Activated CD8-positive, alpha-beta memory T cell treated with anti-CD3 and anti-CD28 coated beads for 1 hour (primary cell): Measurements from ENCODE around the gene NME5.
"Not testable (repeated sequence)": the region's sequence is repeated elsewhere in the genome, so short reads cannot be mapped to it uniquely, and the experiment has no call there.

Experiments used
- DNase-seq, 2 donors: peaks; one replicate each; pipeline ENCODE4 v3.0.0-alpha.2; 2020; ENCODE audit warnings: low read depth in 1 of 2; ENCODE audit errors: extremely low read depth in 1 of 2

The NME5 gene

DNA sequence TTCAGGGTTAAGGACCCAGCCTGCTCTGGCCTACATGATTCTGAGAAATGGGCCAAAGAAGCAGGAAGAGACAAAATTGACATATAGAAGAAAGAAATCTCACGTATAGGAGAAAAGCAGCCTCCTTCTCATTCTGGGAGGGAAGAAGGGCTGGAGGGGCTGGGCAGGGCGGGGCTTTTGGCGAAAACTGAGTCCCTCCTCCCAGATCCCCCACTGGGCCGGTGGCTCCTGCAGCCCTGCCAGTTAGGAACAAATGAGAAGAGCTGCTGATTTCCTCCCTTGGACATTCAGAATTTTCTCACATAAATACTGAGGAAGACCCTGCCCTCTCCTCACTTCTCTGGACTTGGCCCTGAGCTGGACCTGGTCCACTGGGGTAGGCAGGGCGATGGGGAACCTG, 55.5 kb downstream of the NME5 start, which contains the start of gene WNT8A:
WNT8A (plus strand) TSS at position 332 of the 400 bp plus-strand sequence. CDS start 95 bp downstream, outside the sequence.
- no peak for DNase-seq

DNA sequence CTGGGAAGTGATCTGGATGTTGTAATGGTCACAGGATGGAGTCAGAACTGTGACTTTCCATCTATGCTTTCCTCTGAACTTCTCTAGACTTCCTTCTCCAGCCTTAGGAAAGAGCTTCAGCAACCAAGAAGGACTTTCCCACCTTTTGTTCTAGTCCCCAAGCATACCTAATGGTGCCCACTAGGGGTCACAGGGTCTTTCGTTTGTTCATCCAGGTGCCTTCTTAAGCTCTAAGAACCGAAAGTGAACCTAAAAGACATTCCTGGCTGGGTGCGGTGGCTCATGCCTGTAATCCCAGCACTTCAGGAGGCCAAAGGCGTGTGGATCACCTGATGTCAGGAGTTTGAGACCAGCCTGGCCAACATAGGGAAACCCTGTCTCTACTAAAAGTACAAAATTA, 57.2 kb downstream of the NME5 start:
- no peak for DNase-seq

DNA sequence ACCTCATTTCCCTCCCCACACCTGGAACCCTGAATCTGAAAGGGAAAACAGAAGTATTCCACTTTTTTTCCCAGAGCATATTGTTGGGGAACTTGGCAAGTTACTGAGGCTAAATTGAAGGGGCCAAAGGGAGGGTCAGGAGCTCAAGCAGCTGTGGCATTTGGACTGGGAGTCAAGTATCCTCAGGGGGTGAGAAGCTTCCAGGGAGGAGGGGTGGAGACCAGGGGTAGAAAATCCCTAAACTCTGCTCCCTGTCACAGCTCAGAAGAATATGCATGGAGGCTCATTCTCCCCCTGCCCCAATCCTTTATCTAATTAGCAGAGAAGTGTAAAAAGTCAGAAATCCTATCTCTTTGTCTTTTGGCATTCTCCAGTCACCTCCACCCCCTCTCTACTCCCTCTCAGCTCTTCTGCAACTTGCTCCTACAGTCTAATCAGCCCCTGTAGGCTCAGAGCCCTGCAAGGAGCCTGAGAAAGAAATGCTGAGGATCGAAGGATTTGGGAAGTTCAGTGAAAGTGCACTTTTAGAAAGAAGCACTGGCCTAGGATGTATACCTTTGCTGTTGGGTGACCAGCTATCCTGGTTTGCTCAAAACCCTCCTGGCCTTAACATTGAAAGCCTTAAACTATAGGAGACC, 61.1 kb downstream of the NME5 start:
- no peak for DNase-seq

- peak in 1 of 2 donors; percentile 30 for DNase-seq
Measured at GRCh38 chr5:138077064-138077696, 62.0 kb downstream of the NME5 start.

- DNase-seq = not testable (repeated sequence)
Measured at GRCh38 chr5:138070026-138070425, 69.2 kb downstream of the NME5 start.

DNA sequence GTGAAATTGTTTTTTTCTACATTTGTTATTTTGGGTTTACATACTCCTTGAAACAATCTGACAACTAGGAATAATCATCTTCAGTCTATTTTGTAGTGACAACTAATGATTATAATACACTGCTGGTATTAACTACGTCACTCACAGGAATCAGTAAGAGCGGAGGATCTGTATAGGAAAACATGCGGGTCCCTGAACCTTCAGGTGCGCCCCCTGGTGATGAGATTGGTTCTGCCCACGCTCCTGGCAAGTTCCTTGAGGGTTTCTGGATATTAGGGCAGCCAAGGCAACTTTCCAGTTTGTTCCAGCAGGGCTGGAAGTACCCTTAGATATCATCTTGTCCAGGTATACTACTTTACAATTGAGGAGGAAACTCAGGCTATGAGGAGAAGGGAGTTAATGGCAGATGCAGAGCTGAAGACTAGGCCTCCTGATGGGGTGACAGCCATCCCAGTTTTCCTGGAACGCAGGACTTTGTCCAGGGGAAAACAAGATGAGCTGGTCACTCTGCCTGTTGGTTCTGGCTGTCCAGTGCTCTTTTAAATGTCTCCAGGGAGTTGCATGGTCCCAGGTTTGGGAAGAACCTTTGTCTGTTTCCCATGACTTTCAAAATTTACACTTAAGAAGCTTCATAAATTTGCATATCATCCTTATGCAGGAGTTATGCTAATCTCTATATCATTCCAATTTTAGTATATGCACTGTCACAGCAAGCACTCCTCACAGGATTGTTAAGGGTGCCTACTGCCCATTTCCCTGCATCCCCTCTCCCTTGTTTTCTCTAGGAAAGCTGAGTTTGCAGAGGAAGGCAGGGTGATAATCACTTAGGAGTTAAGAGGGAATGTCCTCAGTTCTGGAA, 70.3 kb downstream of the NME5 start:
- peak; percentile 32 to 46 for DNase-seq

GRCh38 chr5:138067945-138068344, 71.3 kb downstream of the NME5 start:
- DNase-seq = no peak
